Activated T-helper 1 cell treated with anti-CD3 and anti-CD28 coated beads, Interleukin-2, amount 50 U/mL, for 16 hours (primary cell): Measurements from ENCODE around the gene AGAP1.

Experiments used
- DNase-seq, 2 donors: peaks; one replicate each; pipeline ENCODE4 v3.0.0-alpha.2; 2020; ENCODE audit warnings: low read depth in 1 of 2, low spot score in 1 of 2

AGAP1 gene

GRCh38 chr2:235954888-235955480 is 461.1 kb downstream of the AGAP1 start:
- no peak for DNase-seq

- DNase-seq: no peak
These were observed 461.8 kb downstream of the AGAP1 start for GRCh38 chr2:235955664-235956063.

GRCh38 chr2:235956281-235956970 is 462.6 kb downstream of the AGAP1 start:
- DNase-seq: no peak

GRCh38 chr2:235957251-235957650 is 463.4 kb downstream of the AGAP1 start:
- no peak for DNase-seq

GRCh38 chr2:235958221-235958930 is 464.5 kb downstream of the AGAP1 start:
- DNase-seq: no peak

GRCh38 chr2:235958931-235959410 is 465.1 kb downstream of the AGAP1 start:
- no peak for DNase-seq

- no peak for DNase-seq
These were observed 466.3 kb downstream of the AGAP1 start for GRCh38 chr2:235960011-235960715.

- no peak for DNase-seq
These were observed 467.1 kb downstream of the AGAP1 start for GRCh38 chr2:235960716-235961640.

GRCh38 chr2:235961711-235962110 is 467.9 kb downstream of the AGAP1 start:
- DNase-seq: no peak

- no peak for DNase-seq
These were observed 470.2 kb downstream of the AGAP1 start for GRCh38 chr2:235963853-235964577.

- DNase-seq: no peak
These were observed 471.0 kb downstream of the AGAP1 start for GRCh38 chr2:235964787-235965390.

- no peak for DNase-seq
These were observed 472.6 kb downstream of the AGAP1 start for GRCh38 chr2:235966396-235966795.

- no peak for DNase-seq
These were observed 473.3 kb downstream of the AGAP1 start for GRCh38 chr2:235966932-235967757.

GRCh38 chr2:235968155-235968554 is 474.3 kb downstream of the AGAP1 start:
- DNase-seq: no peak

- DNase-seq: no peak
These were observed 474.9 kb downstream of the AGAP1 start for GRCh38 chr2:235968616-235969324.

- no peak for DNase-seq
These were observed 476.6 kb downstream of the AGAP1 start for GRCh38 chr2:235970204-235971040.

GRCh38 chr2:235976516-235976915 is 482.7 kb downstream of the AGAP1 start:
- no peak for DNase-seq
